ENCODE measurements around the gene TMEM135. TPM values are rescaled to one million over a fixed set of nuclear protein-coding genes. Genes with fewer than 3 reads are reported as not detected.
"Not testable (repeated sequence)": the region's sequence is repeated elsewhere in the genome, so short reads cannot be mapped to it uniquely, and the experiment has no call there.

The TMEM135 gene
- total and polyA plus RNA-seq, 4 donors: 14.7 to 38.8 (median 20.7) TPM

DNA sequence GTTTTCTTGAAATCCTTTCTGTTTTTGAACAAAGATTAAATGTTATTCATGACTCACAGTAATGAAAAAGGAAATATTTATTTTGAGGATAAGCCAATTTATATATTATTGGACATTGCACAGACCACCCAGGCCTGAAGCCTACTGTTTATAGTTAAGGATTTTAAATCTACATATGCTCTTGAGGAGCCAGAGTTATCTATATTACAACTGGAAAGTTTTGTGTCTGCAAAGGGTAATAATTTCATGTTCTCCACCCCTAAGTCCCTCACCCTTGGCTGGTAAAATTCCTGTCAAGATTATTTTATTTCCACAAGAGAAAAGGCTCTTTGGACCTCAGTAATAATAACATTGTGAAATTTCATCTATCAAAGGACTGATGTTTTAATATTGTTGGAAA is 228.2 kb downstream of the TMEM135 start:
- DNase-seq (ENCODE audit: low read depth in 4 of 6, low spot score in 6 of 6): no peak
- no peaks in the 10 kb centered on the region for H3K9me3 ChIP-seq (ENCODE audit: control insufficient read depth, insufficient read depth, low read length)
- H3K36me3 ChIP-seq (ENCODE audit: control insufficient read depth, insufficient read depth, low read length): no peaks in the 10 kb centered on the region
- H3K27me3 ChIP-seq (ENCODE audit: control insufficient read depth, insufficient read depth, low read length): no peaks in the 10 kb centered on the region
- H3K4me1 ChIP-seq (ENCODE audit: control insufficient read depth, insufficient read depth, low read length): no peaks in the 10 kb centered on the region
- peak overlapping the region; percentile 1 for H3K27ac ChIP-seq (ENCODE audit: low read depth, low read length)
- H3K4me3 ChIP-seq (ENCODE audit: low read depth, low read length): no peak overlapping the region

DNA sequence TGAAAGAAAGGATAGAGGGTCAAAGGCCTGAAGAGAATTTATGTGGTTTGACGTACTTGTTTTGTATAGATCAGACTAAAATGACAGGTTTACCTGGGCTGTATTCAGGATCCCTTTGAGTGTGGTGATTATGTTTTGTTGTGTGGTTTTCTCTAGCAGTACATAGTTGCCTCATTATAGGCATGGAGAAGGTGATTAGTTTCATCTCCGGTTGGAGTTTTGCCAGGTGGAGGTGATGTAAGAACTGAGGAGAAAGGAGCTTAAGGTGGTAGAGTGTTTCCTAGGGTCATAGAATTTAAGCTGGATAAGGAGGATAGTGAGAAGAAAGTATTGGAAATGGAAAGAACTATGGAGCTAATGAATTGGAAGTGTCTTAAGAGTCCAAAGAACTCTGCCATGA is 229.0 kb downstream of the TMEM135 start:
- no peaks in the 10 kb centered on the region for H3K9me3 ChIP-seq (ENCODE audit: control insufficient read depth, insufficient read depth, low read length)
- H3K4me3 ChIP-seq (ENCODE audit: low read depth, low read length): no peak overlapping the region
- 55% methylated on average over 2 of the region's 2 CpGs for WGBS (ENCODE audit: insufficient coverage)
- no peak overlapping the region for H3K27ac ChIP-seq (ENCODE audit: low read depth, low read length)
- H3K4me1 ChIP-seq (ENCODE audit: control insufficient read depth, insufficient read depth, low read length): no peaks in the 10 kb centered on the region
- no peak for DNase-seq (ENCODE audit: low read depth in 4 of 6, low spot score in 6 of 6)
- H3K27me3 ChIP-seq (ENCODE audit: control insufficient read depth, insufficient read depth, low read length): no peaks in the 10 kb centered on the region
- no peaks in the 10 kb centered on the region for H3K36me3 ChIP-seq (ENCODE audit: control insufficient read depth, insufficient read depth, low read length)

DNA sequence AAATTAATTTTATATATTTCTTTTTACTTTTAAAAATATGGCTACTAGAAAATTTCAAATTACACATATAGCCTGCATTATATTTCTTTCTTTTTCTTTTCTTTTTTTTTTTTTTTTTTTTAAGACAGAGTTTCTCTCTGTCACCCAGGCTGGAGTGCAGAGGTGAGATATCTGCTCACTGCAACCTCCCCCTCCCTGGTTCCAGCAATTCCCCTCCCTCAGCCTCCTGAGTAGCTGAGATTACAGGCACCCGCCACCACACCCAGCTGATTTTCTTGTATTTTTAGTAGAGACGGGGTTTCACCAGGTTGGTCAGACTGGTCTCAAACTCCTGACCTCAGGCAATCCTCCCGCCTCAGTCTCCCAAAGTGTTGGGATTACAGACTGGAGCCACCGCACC is 234.2 kb downstream of the TMEM135 start:
- H3K27ac ChIP-seq (ENCODE audit: low read depth, low read length); H3K4me3 ChIP-seq (ENCODE audit: low read depth, low read length); DNase-seq (ENCODE audit: low read depth in 4 of 6, low spot score in 6 of 6); H3K27me3 ChIP-seq (ENCODE audit: control insufficient read depth, insufficient read depth, low read length); H3K4me1 ChIP-seq (ENCODE audit: control insufficient read depth, insufficient read depth, low read length); H3K36me3 ChIP-seq (ENCODE audit: control insufficient read depth, insufficient read depth, low read length); H3K9me3 ChIP-seq (ENCODE audit: control insufficient read depth, insufficient read depth, low read length): not testable (repeated sequence)
- WGBS (ENCODE audit: insufficient coverage): 100% methylated on average over 4 of the region's 4 CpGs

DNA sequence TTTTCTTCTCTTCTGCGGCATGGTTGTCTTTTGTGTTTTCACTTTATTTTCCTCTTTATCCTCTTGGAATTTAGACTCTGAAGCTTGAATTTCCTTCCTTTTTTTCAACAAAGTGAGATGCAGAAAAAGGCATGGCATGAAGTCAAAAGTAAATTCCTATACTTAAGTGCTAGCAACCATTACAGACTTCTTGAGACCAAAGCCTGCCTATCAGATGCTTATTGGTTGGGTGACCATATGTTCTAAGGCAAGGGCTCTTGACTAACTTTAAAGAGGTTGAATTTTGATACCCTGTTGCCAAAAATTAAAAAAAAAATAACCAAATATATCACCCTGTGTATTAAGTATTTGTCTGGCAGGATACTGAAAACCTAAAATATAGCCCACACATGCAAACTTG is 237.4 kb downstream of the TMEM135 start:
- no peak overlapping the region for H3K27ac ChIP-seq (ENCODE audit: low read depth, low read length)
- no peaks in the 10 kb centered on the region for H3K36me3 ChIP-seq (ENCODE audit: control insufficient read depth, insufficient read depth, low read length)

DNA sequence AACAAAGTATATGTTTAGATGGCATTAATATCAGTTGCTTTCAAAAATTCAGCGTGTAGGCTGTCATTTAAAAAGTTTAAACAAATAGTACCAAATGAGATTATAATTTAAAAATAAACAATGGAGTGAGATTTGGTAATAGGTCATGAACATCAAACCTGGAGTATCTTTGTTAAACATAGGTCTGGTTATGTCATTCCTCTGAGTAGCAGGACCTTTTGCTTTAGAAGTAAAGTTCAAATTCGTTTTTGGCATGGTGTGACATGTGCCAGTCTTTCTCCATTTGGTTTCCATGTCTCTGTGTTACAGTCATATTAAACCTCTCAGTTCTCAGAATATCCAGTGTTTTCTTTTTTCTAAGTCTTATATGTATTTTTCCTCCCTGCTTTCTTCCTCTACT is 242.4 kb downstream of the TMEM135 start:
- Histone ChIP-seq H3K36me3 (ENCODE audit: control insufficient read depth, insufficient read depth, low read length) (no peaks in the 10 kb centered on the region), H3K4me3 (ENCODE audit: low read depth, low read length) (no peak overlapping the region), H3K27me3 (ENCODE audit: control insufficient read depth, insufficient read depth, low read length) (no peaks in the 10 kb centered on the region), H3K9me3 (ENCODE audit: control insufficient read depth, insufficient read depth, low read length) (no peaks in the 10 kb centered on the region), H3K4me1 (ENCODE audit: control insufficient read depth, insufficient read depth, low read length) (no peaks in the 10 kb centered on the region), H3K27ac (ENCODE audit: low read depth, low read length) (no peak overlapping the region)
- WGBS (ENCODE audit: insufficient coverage): no CpG with 5 or more reads among the region's 2 CpGs
- no peak for DNase-seq (ENCODE audit: low read depth in 4 of 6, low spot score in 6 of 6)

More for the DNA sequence above, 237.4 kb downstream of the TMEM135 start:
- no peak for DNase-seq (ENCODE audit: low read depth in 4 of 6, low spot score in 6 of 6)
- no CpG with 5 or more reads among the region's 1 CpG for WGBS (ENCODE audit: insufficient coverage)
- Histone ChIP-seq H3K9me3 (ENCODE audit: control insufficient read depth, insufficient read depth, low read length) (no peaks in the 10 kb centered on the region), H3K27me3 (ENCODE audit: control insufficient read depth, insufficient read depth, low read length) (no peaks in the 10 kb centered on the region), H3K4me1 (ENCODE audit: control insufficient read depth, insufficient read depth, low read length) (no peaks in the 10 kb centered on the region), H3K4me3 (ENCODE audit: low read depth, low read length) (no peak overlapping the region)

DNA sequence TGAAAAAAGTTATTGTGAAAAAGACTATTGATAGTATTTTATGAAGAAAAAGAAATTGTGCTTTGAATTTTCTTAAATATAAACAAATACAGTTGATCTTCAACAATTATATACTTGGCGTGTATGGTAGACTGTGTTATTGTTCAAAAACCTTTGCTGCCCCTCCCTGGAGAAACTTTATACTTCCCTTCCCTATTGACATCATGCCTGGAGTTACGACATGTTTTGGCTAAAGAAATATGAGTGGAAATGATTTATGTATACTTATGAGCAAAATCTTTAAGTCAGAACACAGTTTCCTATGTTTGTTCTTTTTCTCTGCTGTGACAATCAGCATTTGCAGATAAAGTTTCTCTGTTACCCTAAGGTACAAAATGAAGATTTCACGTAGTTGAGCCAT is 243.8 kb downstream of the TMEM135 start:
- no CpG with 5 or more reads among the region's 3 CpGs for WGBS (ENCODE audit: insufficient coverage)
- H3K9me3 ChIP-seq (ENCODE audit: control insufficient read depth, insufficient read depth, low read length): no peaks in the 10 kb centered on the region
- no peaks in the 10 kb centered on the region for H3K36me3 ChIP-seq (ENCODE audit: control insufficient read depth, insufficient read depth, low read length)
- H3K27ac ChIP-seq (ENCODE audit: low read depth, low read length): no peak overlapping the region
- no peaks in the 10 kb centered on the region for H3K4me1 ChIP-seq (ENCODE audit: control insufficient read depth, insufficient read depth, low read length)
- DNase-seq (ENCODE audit: low read depth in 4 of 6, low spot score in 6 of 6): peak in 1 of 6 donors; percentile 34
- no peak overlapping the region for H3K4me3 ChIP-seq (ENCODE audit: low read depth, low read length)
- no peaks in the 10 kb centered on the region for H3K27me3 ChIP-seq (ENCODE audit: control insufficient read depth, insufficient read depth, low read length)

DNA sequence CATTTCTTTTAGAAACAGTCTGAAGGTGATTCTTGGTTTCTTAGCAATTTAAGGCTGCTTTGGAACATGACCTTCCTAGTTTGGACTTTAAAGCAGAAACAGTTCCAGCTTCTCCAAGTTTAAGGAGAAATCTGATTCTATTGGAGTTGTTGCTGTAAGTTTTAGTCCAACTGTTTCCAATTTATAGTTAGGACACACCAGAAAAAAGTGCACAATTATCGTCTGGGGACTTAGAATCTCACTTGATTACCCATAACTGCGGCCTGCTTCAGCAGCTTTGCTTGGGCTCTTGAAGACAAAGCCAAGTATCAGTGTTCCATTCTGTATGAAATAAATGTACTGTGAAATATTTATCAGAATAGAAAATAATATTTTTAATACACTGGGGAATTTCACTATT is 246.6 kb downstream of the TMEM135 start:
- Histone ChIP-seq H3K27me3 (ENCODE audit: control insufficient read depth, insufficient read depth, low read length) (no peaks in the 10 kb centered on the region), H3K4me1 (ENCODE audit: control insufficient read depth, insufficient read depth, low read length) (no peaks in the 10 kb centered on the region), H3K27ac (ENCODE audit: low read depth, low read length) (no peak overlapping the region), H3K36me3 (ENCODE audit: control insufficient read depth, insufficient read depth, low read length) (no peaks in the 10 kb centered on the region), H3K4me3 (ENCODE audit: low read depth, low read length) (no peak overlapping the region), H3K9me3 (ENCODE audit: control insufficient read depth, insufficient read depth, low read length) (no peaks in the 10 kb centered on the region)
- DNase-seq (ENCODE audit: low read depth in 4 of 6, low spot score in 6 of 6): peak in 1 of 6 donors; percentile 22
- no CpG with 5 or more reads among the region's 2 CpGs for WGBS (ENCODE audit: insufficient coverage)

DNA sequence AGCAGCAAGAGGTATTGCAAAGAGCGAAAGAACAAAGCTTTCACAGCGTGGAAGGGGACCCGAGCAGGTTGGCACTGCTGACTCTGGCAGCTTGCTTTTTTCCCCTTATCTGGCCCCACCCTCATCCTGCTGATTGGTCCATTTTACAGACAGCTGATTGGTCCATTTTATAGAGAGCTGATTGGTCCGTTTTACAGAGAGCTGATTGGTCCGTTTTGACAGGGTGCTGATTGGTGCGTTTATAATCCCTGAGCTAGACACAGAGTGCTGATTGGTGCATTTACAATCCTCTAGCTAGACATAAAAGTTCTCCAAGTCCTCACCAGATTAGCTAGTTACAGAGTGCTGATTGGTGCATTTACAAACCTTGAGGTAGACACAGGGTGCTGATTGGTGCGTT is 247.9 kb downstream of the TMEM135 start:
- 74% methylated on average over 3 of the region's 7 CpGs for WGBS (ENCODE audit: insufficient coverage)
- H3K4me1 ChIP-seq (ENCODE audit: control insufficient read depth, insufficient read depth, low read length): not testable (repeated sequence)

DNA sequence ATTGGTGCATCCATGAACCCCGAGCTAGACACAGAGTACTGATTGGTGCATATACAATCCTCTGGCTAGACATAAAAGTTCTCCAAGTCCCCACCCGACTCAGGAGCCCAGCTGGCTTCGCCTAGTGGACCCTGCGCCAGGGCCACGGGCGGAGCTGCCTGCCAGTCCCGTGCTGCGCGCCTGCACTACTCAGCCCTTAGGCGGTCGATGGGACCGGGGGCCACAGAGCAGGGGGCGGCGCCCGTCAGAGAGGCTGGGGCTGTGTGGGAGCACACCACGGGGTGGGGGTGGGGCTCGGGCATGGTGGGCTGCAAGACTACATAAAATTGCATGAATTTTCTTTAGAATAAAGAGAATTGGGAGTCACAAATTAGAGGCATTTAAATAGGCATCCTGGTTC is 248.6 kb downstream of the TMEM135 start:
- H3K9me3 ChIP-seq (ENCODE audit: control insufficient read depth, insufficient read depth, low read length): no peaks in the 10 kb centered on the region
- no peaks in the 10 kb centered on the region for H3K27me3 ChIP-seq (ENCODE audit: control insufficient read depth, insufficient read depth, low read length)
- no peaks in the 10 kb centered on the region for H3K4me1 ChIP-seq (ENCODE audit: control insufficient read depth, insufficient read depth, low read length)
- H3K4me3 ChIP-seq (ENCODE audit: low read depth, low read length): no peak overlapping the region
- no peak for DNase-seq (ENCODE audit: low read depth in 4 of 6, low spot score in 6 of 6)
- no peaks in the 10 kb centered on the region for H3K36me3 ChIP-seq (ENCODE audit: control insufficient read depth, insufficient read depth, low read length)
- no peak overlapping the region for H3K27ac ChIP-seq (ENCODE audit: low read depth, low read length)
- WGBS (ENCODE audit: insufficient coverage): 98% methylated on average over 12 of the region's 17 CpGs

More for the DNA sequence above, 247.9 kb downstream of the TMEM135 start:
- not testable (repeated sequence) for DNase-seq (ENCODE audit: low read depth in 4 of 6, low spot score in 6 of 6); H3K27ac ChIP-seq (ENCODE audit: low read depth, low read length); H3K27me3 ChIP-seq (ENCODE audit: control insufficient read depth, insufficient read depth, low read length); H3K4me3 ChIP-seq (ENCODE audit: low read depth, low read length); H3K9me3 ChIP-seq (ENCODE audit: control insufficient read depth, insufficient read depth, low read length); H3K36me3 ChIP-seq (ENCODE audit: control insufficient read depth, insufficient read depth, low read length)

DNA sequence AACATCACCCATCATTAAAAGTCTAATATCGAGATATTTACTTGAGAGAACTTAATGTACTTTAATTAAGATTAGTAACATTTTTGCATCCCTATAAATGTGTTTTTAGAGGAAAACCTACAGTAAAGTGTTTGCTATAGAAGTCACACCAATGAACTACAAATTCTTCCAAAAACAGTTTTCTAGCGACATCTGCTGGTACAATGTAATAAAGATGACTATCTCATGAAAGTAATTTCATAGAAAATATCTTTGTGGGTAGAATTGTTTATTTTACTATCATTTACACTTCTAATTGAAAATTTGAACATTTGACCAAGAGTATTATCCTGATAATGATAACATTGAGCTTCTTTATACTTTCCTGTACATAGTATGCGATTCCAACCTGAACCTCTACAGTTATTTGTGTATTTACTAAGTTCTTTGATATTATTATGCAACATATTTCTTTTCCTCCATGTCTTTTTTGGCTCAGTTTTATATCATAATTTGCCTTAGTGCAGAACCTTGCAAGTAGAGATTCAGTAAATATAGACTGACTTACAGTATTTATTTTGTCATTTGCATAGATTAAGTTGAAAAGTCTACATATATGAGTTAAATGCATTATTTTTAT is 252.7 kb downstream of the TMEM135 start:
- peak; percentile 19 to 90 (median 60) for DNase-seq (ENCODE audit: low read depth in 4 of 6, low spot score in 6 of 6)
- no peaks in the 10 kb centered on the region for H3K27me3 ChIP-seq (ENCODE audit: control insufficient read depth, insufficient read depth, low read length)
- no peak overlapping the region for H3K27ac ChIP-seq (ENCODE audit: low read depth, low read length)
- H3K4me3 ChIP-seq (ENCODE audit: low read depth, low read length): no peak overlapping the region
- no peaks in the 10 kb centered on the region for H3K9me3 ChIP-seq (ENCODE audit: control insufficient read depth, insufficient read depth, low read length)
- H3K36me3 ChIP-seq (ENCODE audit: control insufficient read depth, insufficient read depth, low read length): no peaks in the 10 kb centered on the region
- H3K4me1 ChIP-seq (ENCODE audit: control insufficient read depth, insufficient read depth, low read length): no peaks in the 10 kb centered on the region
- WGBS (ENCODE audit: insufficient coverage): no CpG with 5 or more reads among the region's 3 CpGs

All from spinal cord (tissue), 10 donors.